GM21528 (cell line): ENCODE results near the gene STOML1.

Source experiments
- ATAC-seq: cut with Tn5 transposase; IDR thresholded peaks from one replicate; pipeline ENCODE4 v1.9.1; 2021; ENCODE audit warnings: mild to moderate bottlenecking, moderate library complexity; ENCODE audit not compliant: unreplicated experiment, low FRiP score

Gene STOML1

GRCh38 chr15:74022706-74023470 lies 30.8 kb upstream of the STOML1 start:
- ATAC-seq, result no peak

- no peak for ATAC-seq
Measured at GRCh38 chr15:74019734-74020133, 27.6 kb upstream of the STOML1 start.

DNA sequence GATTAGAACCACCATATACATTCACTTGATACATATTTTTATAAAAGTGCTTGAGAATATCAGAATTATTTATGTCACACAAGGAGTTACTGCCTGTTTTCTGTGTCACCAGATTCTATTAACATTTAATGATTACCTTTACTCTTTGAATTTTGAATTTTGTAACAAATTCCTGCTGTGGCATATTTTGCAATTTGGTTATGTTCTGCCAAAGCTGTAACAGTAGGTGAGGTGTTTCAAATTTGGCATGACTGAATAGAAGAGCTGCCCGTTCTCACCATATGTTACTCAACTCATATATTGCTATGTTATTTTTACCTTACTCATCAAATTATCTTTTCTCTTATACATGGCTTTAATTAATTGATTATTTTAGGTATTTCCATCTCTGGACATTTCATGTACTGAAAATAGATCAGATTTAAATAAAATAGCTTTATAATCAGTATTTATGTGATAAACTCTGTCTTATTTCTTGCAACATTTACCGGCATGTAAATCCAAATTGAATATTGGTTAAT lies 21.3 kb upstream of the STOML1 start:
- no peak for ATAC-seq

DNA sequence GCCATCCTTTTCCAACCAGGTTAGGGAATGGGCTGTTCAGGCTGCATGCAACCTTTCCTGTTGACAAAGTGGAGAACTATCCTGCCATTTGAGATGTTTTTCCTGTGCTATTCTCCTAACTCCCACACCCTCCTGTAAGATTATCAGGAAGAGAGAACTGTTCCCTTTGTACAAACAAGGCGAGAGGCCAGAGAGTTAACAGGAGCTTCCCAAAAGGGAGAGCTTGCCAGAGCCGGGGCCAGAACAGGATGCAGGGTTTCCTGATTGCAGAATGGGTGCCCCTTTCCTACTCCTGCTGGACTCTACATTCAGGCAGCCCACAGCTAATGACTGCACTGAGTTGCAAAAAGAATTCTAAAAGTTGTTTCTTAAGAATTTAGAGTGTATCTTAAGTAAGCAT lies 19.5 kb upstream of the STOML1 start:
- ATAC-seq, result no peak

- no peak for ATAC-seq
Measured at GRCh38 chr15:74010929-74011540, 18.9 kb upstream of the STOML1 start.

- ATAC-seq, result no peak
Measured at GRCh38 chr15:74008901-74009300, 16.8 kb upstream of the STOML1 start.

DNA sequence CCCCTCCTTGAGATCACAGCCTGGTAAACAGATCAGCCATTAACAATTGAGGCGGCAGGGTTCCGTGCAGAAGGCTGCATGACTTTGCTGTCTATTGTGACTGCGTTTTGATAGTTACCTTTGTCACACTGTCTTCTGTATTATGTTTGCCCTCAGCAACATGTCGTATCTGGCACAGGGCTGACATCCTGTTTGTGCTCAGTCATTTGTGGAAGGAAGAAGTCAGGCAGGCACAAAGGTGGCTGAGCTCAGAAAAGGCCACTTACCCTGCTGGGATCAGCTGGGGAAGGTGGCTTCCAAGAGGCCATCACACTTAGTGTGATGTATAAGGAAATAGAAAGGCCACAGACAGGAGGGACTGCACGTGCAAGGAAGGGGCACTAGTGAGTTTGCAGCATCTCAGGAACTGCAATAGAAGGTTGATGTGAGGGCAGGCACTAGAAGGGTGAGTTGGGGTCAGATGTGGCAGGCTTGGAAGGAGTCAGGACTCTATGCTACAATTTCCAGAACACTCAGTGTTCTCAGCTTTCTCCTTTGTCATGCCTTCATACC lies 15.8 kb upstream of the STOML1 start:
- ATAC-seq, result no peak

DNA sequence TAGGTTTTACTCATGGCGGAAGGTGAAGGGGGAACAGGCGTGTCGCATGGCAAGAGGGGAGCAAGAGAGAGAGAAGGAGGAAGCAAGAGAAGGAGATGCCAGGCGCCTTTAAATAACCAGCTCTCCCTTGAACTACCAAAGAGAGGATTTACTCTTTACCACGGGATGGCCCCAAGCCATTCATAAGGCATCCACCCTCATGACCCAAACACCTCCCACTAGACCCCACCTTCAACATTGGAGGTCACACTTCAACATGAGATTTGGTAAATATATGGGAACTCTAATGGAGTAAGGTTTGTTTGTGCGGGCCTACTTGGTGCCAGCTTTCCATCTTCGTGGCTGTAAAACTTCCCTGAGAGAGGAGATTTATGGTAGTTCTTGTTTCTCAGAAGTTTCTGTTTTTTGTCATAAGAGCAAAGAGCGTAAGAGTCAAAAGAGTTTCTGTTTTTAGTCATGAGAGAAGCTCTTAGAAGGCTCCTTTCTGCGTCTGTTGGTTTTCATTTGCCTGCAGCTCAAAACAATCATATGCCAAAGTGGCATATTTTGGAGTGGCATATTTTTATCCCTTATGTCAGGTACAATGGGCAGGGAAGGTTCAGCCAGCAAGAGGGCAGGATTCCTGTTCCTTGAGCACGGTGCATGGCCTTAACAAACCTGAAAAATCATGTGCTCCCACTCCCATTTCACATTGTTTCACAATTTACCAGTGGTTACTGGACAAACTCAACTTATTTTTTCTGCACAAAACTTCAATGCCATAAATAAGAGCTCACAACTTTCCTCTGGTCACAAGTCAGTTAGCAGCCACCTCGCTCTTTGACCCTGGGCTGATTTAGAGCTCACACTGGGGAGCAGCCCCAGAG lies 14.9 kb upstream of the STOML1 start:
- no peak for ATAC-seq

DNA sequence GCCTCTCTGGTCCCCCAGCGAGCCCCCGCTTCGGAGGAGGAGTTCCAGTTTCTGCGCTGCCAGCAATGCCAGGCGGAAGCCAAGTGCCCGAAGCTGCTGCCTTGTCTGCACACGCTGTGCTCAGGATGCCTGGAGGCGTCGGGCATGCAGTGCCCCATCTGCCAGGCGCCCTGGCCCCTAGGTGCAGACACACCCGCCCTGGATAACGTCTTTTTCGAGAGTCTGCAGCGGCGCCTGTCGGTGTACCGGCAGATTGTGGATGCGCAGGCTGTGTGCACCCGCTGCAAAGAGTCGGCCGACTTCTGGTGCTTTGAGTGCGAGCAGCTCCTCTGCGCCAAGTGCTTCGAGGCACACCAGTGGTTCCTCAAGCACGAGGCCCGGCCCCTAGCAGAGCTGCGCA lies 5.9 kb upstream of the STOML1 start:
- no peak for ATAC-seq

DNA sequence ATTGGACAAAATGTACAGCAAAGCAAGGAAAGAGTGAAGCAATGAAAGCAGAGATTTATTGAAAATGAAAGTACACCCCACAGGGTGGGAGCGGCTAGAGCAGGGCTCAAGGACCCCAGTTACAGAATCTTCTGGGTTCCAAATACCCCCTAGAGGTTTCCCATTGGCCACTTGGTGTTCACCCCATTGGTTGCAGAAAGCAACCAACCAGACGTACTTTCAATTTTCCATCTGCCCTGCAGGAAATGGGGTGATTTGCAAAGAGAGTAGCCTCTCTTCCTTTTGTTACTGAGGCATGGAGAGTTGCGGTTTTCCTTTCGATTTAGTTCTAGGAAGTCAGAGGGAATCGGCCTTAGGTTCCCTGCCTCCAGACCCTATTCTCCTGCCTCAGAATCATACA lies 4.8 kb upstream of the STOML1 start:
- ATAC-seq, result no peak

GRCh38 chr15:73996267-73996666 lies 4.2 kb upstream of the STOML1 start:
- no peak for ATAC-seq

GRCh38 chr15:73994912-73995622 lies 3.0 kb upstream of the STOML1 start:
- ATAC-seq, result no peak

- ATAC-seq, result peak; percentile 72
Measured at GRCh38 chr15:73994413-73994883, 2.4 kb upstream of the STOML1 start, which contains the start of gene PML. Gene PML (plus strand): TSS chr15:73994716. CDS start chr15:73994813, 97 bp downstream.

GRCh38 chr15:73993211-73993994 lies 1.3 kb upstream of the STOML1 start:
- ATAC-seq, result no peak

DNA sequence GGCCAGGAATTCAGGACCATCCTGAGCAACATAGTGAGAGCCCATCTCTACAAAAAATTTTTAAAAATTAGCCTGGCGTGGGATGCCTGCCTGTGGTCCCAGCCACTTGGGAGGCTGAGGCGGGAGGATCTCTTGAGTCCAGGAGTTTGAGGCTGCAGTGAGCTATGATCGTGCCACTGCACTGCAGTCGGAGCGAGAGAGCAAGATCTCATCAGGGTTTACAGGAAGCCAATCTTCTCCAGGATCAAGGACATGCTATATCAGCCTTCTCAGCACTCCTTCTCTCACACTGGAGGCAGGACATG lies 451 bp upstream of the STOML1 start:
- no peak for ATAC-seq

- ATAC-seq, result no peak
Measured at GRCh38 chr15:73991260-73991659, 835 bp downstream of the STOML1 start.

DNA sequence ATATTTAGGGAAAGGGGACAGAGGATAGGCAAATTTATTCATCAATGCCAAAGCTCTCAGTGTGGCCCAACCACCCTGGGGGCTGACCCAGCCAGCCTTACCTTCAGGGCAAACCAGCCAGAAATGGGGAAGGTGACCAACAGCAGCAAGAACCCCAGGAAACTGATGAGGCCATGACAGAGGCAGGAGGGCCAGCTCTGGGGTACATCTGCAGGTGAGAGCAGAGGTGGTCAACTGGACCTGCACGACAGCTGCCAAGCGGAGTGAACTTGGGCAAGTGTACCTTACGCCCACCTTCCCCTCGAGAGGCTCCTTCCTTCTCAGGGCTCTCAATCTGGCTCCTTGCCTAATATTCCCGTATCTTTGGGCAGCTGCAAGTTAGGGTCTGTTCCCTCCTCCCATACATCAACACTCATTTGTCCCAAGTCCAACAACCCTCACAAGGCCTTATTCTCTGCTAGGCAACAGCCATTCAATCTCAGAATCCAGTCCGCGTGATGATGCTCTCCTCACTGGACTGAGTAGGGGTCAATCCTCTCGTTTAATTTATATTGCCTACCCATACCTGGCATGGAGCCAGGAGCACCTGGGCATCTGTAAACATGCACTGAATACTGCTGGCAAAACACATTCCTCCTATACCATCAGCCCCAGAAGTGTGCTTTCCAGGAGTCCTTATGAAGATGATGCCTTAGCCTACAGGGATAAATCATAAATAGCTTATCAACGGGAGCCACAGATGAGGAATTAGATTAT lies 1.7 kb downstream of the STOML1 start:
- no peak for ATAC-seq

GRCh38 chr15:73989001-73989798 lies 2.9 kb downstream of the STOML1 start:
- ATAC-seq, result no peak
